SHP77 (cell line): ENCODE measurements around the gene LANCL3.
"Not testable (repeated sequence)": the region's sequence is repeated elsewhere in the genome, so short reads cannot be mapped to it uniquely, and the experiment has no call there.

Experiments
- DNase-seq, 2 experiments: peaks; one replicate each; lab custom pipeline; 2025; lab: John Stamatoyannopoulos, UW

LANCL3 gene

GRCh38 chrX:37627602-37628001, 56.1 kb downstream of the LANCL3 start:
- DNase-seq, result no peak

GRCh38 chrX:37638047-37638446, 66.6 kb downstream of the LANCL3 start:
- no peak for DNase-seq

- no peak for DNase-seq
These were observed 68.7 kb downstream of the LANCL3 start for GRCh38 chrX:37640142-37640541.

- DNase-seq, result no peak
These were observed 70.4 kb downstream of the LANCL3 start for GRCh38 chrX:37641859-37642258.

GRCh38 chrX:37644381-37645305, 73.2 kb downstream of the LANCL3 start:
- no peak for DNase-seq

GRCh38 chrX:37646254-37646653, 74.8 kb downstream of the LANCL3 start:
- no peak for DNase-seq

GRCh38 chrX:37650879-37651278, 79.4 kb downstream of the LANCL3 start:
- DNase-seq, result not testable (repeated sequence)

- no peak for DNase-seq
These were observed 80.5 kb downstream of the LANCL3 start for GRCh38 chrX:37651921-37652452.

- DNase-seq, result no peak
These were observed 81.2 kb downstream of the LANCL3 start for GRCh38 chrX:37652589-37653231.

GRCh38 chrX:37653397-37654085, 82.1 kb downstream of the LANCL3 start:
- no peak for DNase-seq

- no peak for DNase-seq
These were observed 87.0 kb downstream of the LANCL3 start for GRCh38 chrX:37658343-37659030.

- DNase-seq, result no peak
These were observed 87.6 kb downstream of the LANCL3 start for GRCh38 chrX:37659047-37659446.

GRCh38 chrX:37662181-37662580, 90.7 kb downstream of the LANCL3 start:
- DNase-seq, result no peak

GRCh38 chrX:37666516-37666915, 95.1 kb downstream of the LANCL3 start:
- DNase-seq, result no peak

- no peak for DNase-seq
These were observed 95.7 kb downstream of the LANCL3 start for GRCh38 chrX:37667141-37667540.

- no peak for DNase-seq
These were observed 101.1 kb downstream of the LANCL3 start for GRCh38 chrX:37672563-37672962.

- no peak for DNase-seq
These were observed 105.3 kb downstream of the LANCL3 start for GRCh38 chrX:37676811-37677210.

- DNase-seq, result no peak
These were observed 105.8 kb downstream of the LANCL3 start for GRCh38 chrX:37677243-37677642.

GRCh38 chrX:37677765-37678164, 106.3 kb downstream of the LANCL3 start:
- no peak for DNase-seq

GRCh38 chrX:37678574-37678973, 107.1 kb downstream of the LANCL3 start:
- no peak for DNase-seq

- DNase-seq, result no peak
These were observed 107.8 kb downstream of the LANCL3 start for GRCh38 chrX:37679230-37679629.

GRCh38 chrX:37679888-37680287, 108.4 kb downstream of the LANCL3 start:
- no peak for DNase-seq
